Activated CD4-positive, alpha-beta memory T cell treated with anti-CD3 and anti-CD28 coated beads for 36 hours (primary cell): ENCODE measurements around the gene KCNAB2. TPM values are rescaled to one million over a fixed set of nuclear protein-coding genes. Genes with fewer than 3 reads are reported as not detected.
"Not testable (repeated sequence)": the region's sequence is repeated elsewhere in the genome, so short reads cannot be mapped to it uniquely, and the experiment has no call there.

Experiments used
- CTCF ChIA-PET: fragments of 350-600 bp; sonication (Branson Sonifier 250); formaldehyde crosslinking; loops from one replicate; lab custom pipeline; 2021; ENCODE audit warnings: antibody characterized with exemption, inconsistent platforms; lab: Charles Lee
- POLR2A ChIA-PET: fragments of 350-600 bp; sonication (Branson Sonifier 250); formaldehyde crosslinking; loops from one replicate; lab custom pipeline; 2021; ENCODE audit warnings: antibody characterized with exemption; lab: Charles Lee
- DNase-seq: peaks from one replicate; pipeline ENCODE4 v3.0.0-alpha.2; 2020
- H3K27ac Mint-ChIP-seq: one replicate; pipeline ENCODE4 v1.8.0; 2021; ENCODE audit warnings: mixed read lengths
- H3K27me3 Mint-ChIP-seq: one replicate; pipeline ENCODE4 v1.8.0; 2021; ENCODE audit warnings: mixed read lengths
- H3K36me3 Mint-ChIP-seq: one replicate; pipeline ENCODE4 v1.8.0; 2021; ENCODE audit warnings: mixed read lengths
- H3K4me1 Mint-ChIP-seq: one replicate; pipeline ENCODE4 v1.8.0; 2021; ENCODE audit warnings: low read depth, mixed read lengths
- H3K4me3 Mint-ChIP-seq: one replicate; pipeline ENCODE4 v1.8.0; 2021; ENCODE audit warnings: mild to moderate bottlenecking, mixed read lengths
- H3K9me3 Mint-ChIP-seq: one replicate; pipeline ENCODE4 v1.8.0; 2021; ENCODE audit warnings: mixed read lengths
- intact Hi-C: fragments of 100-400 bp; cut with micrococcal nuclease; formaldehyde crosslinking; loops from one replicate; pipeline ENCODE4 v1.15.1; 2023
- total RNA-seq, 2 experiments: library from RNA; stranded (reverse); gene quantifications; one replicate each; pipeline ENCODE4 v1.2.3, GENCODE V29; 2021

KCNAB2 gene
- total RNA-seq, 2 experiments from 2014 or later, result 196 to 202 TPM

GRCh38 chr1:6068932-6069331 lies 23.2 kb downstream of the KCNAB2 start:
- no peaks in the 10 kb centered on the region for H3K4me1 Mint-ChIP-seq
- no peak overlapping the region for H3K4me3 Mint-ChIP-seq
- no peaks in the 10 kb centered on the region for H3K27me3 Mint-ChIP-seq
- DNase-seq, result no peak
- no peaks in the 10 kb centered on the region for H3K9me3 Mint-ChIP-seq
- no peak overlapping the region for H3K27ac Mint-ChIP-seq
- CTCF ChIA-PET, result no interaction called here
- peaks cover 17% of the 10 kb centered on the region for H3K36me3 Mint-ChIP-seq
- intact Hi-C loops, result no loop called here
- POLR2A ChIA-PET, result no interaction called here

GRCh38 chr1:6069573-6069972 lies 23.9 kb downstream of the KCNAB2 start:
- ChIA-PET POLR2A (no interaction called here), CTCF (no interaction called here)
- Mint-ChIP-seq H3K36me3 (peaks cover 19% of the 10 kb centered on the region), H3K9me3 (no peaks in the 10 kb centered on the region), H3K27ac (no peak overlapping the region), H3K4me1 (no peaks in the 10 kb centered on the region), H3K4me3 (no peak overlapping the region), H3K27me3 (no peaks in the 10 kb centered on the region)
- no peak for DNase-seq
- intact Hi-C loops, result no loop called here

- no peak overlapping the region for H3K27ac Mint-ChIP-seq
- DNase-seq, result no peak
- CTCF ChIA-PET, result no interaction called here
- peaks cover 23% of the 10 kb centered on the region for H3K36me3 Mint-ChIP-seq
- no peaks in the 10 kb centered on the region for H3K4me1 Mint-ChIP-seq
- intact Hi-C loops, result no loop called here
- H3K4me3 Mint-ChIP-seq, result no peak overlapping the region
- POLR2A ChIA-PET, result interaction anchor here (1.0 kb wide), 1 partner anchor 10 kb away, joined by 3 read pairs; no protein-coding TSS in a partner anchor
- no peaks in the 10 kb centered on the region for H3K9me3 Mint-ChIP-seq
- no peaks in the 10 kb centered on the region for H3K27me3 Mint-ChIP-seq
These were observed 24.8 kb downstream of the KCNAB2 start for GRCh38 chr1:6070450-6070974.

- no peak overlapping the region for H3K4me3 Mint-ChIP-seq
- no peak for DNase-seq
- peaks cover 27% of the 10 kb centered on the region for H3K36me3 Mint-ChIP-seq
- no peaks in the 10 kb centered on the region for H3K9me3 Mint-ChIP-seq
- ChIA-PET CTCF (no interaction called here), POLR2A (interaction anchor here (1.0 kb wide), 1 partner anchor 10 kb away, joined by 3 read pairs; no protein-coding TSS in a partner anchor)
- no peaks in the 10 kb centered on the region for H3K27me3 Mint-ChIP-seq
- H3K27ac Mint-ChIP-seq, result no peak overlapping the region
- H3K4me1 Mint-ChIP-seq, result no peaks in the 10 kb centered on the region
- intact Hi-C loops, result no loop called here
These were observed 25.5 kb downstream of the KCNAB2 start for GRCh38 chr1:6071219-6071618.

GRCh38 chr1:6072774-6073479 lies 27.2 kb downstream of the KCNAB2 start:
- no peaks in the 10 kb centered on the region for H3K9me3 Mint-ChIP-seq
- H3K27me3 Mint-ChIP-seq, result no peaks in the 10 kb centered on the region
- peaks cover 31% of the 10 kb centered on the region for H3K36me3 Mint-ChIP-seq
- no peaks in the 10 kb centered on the region for H3K4me1 Mint-ChIP-seq
- POLR2A ChIA-PET, result no interaction called here
- CTCF ChIA-PET, result no interaction called here
- intact Hi-C loops, result no loop called here
- no peak overlapping the region for H3K27ac Mint-ChIP-seq
- no peak for DNase-seq
- H3K4me3 Mint-ChIP-seq, result no peak overlapping the region

GRCh38 chr1:6073480-6074053 lies 27.9 kb downstream of the KCNAB2 start:
- no peak overlapping the region for H3K4me3 Mint-ChIP-seq
- no peaks in the 10 kb centered on the region for H3K27me3 Mint-ChIP-seq
- peaks cover 37% of the 10 kb centered on the region for H3K36me3 Mint-ChIP-seq
- intact Hi-C loops, result no loop called here
- H3K27ac Mint-ChIP-seq, result no peak overlapping the region
- H3K4me1 Mint-ChIP-seq, result no peaks in the 10 kb centered on the region
- no peak for DNase-seq
- POLR2A ChIA-PET, result no interaction called here
- CTCF ChIA-PET, result no interaction called here
- H3K9me3 Mint-ChIP-seq, result no peaks in the 10 kb centered on the region

GRCh38 chr1:6074192-6074901 lies 28.7 kb downstream of the KCNAB2 start:
- no peak overlapping the region for H3K4me3 Mint-ChIP-seq
- H3K4me1 Mint-ChIP-seq, result no peaks in the 10 kb centered on the region
- intact Hi-C loops, result no loop called here
- no peaks in the 10 kb centered on the region for H3K9me3 Mint-ChIP-seq
- no peak overlapping the region for H3K27ac Mint-ChIP-seq
- DNase-seq, result no peak
- CTCF ChIA-PET, result no interaction called here
- H3K27me3 Mint-ChIP-seq, result no peaks in the 10 kb centered on the region
- POLR2A ChIA-PET, result interaction anchor here (0.6 to 1.0 kb wide), 2 partner anchors 12 to 48 kb away, joined by 4 read pairs; no protein-coding TSS in a partner anchor
- peaks cover 39% of the 10 kb centered on the region for H3K36me3 Mint-ChIP-seq

GRCh38 chr1:6075748-6076147 lies 30.1 kb downstream of the KCNAB2 start:
- Mint-ChIP-seq H3K27me3 (no peaks in the 10 kb centered on the region), H3K4me3 (no peak overlapping the region), H3K9me3 (no peaks in the 10 kb centered on the region), H3K4me1 (no peaks in the 10 kb centered on the region), H3K36me3 (peaks cover 45% of the 10 kb centered on the region), H3K27ac (no peak overlapping the region)
- CTCF ChIA-PET, result no interaction called here
- intact Hi-C loops, result no loop called here
- no peak for DNase-seq
- POLR2A ChIA-PET, result no interaction called here

GRCh38 chr1:6077061-6077460 lies 31.4 kb downstream of the KCNAB2 start:
- intact Hi-C loops, H3K9me3 Mint-ChIP-seq, POLR2A ChIA-PET, H3K27me3 Mint-ChIP-seq, CTCF ChIA-PET, H3K27ac Mint-ChIP-seq, DNase-seq, H3K4me3 Mint-ChIP-seq, H3K4me1 Mint-ChIP-seq: not testable (repeated sequence)
- H3K36me3 Mint-ChIP-seq, result peaks cover 47% of the 10 kb centered on the region

- H3K4me3 Mint-ChIP-seq, result no peak overlapping the region
- peaks cover 51% of the 10 kb centered on the region for H3K36me3 Mint-ChIP-seq
- no peak overlapping the region for H3K27ac Mint-ChIP-seq
- H3K9me3 Mint-ChIP-seq, result no peaks in the 10 kb centered on the region
- DNase-seq, result no peak
- no peaks in the 10 kb centered on the region for H3K4me1 Mint-ChIP-seq
- H3K27me3 Mint-ChIP-seq, result no peaks in the 10 kb centered on the region
- POLR2A ChIA-PET, result no interaction called here
- intact Hi-C loops, result no loop called here
- CTCF ChIA-PET, result no interaction called here
These were observed 31.8 kb downstream of the KCNAB2 start for GRCh38 chr1:6077506-6077905.

GRCh38 chr1:6077919-6078318 lies 32.2 kb downstream of the KCNAB2 start:
- POLR2A ChIA-PET, result no interaction called here
- no peak overlapping the region for H3K27ac Mint-ChIP-seq
- H3K27me3 Mint-ChIP-seq, result no peaks in the 10 kb centered on the region
- peaks cover 53% of the 10 kb centered on the region for H3K36me3 Mint-ChIP-seq
- no peaks in the 10 kb centered on the region for H3K9me3 Mint-ChIP-seq
- no peak for DNase-seq
- no peaks in the 10 kb centered on the region for H3K4me1 Mint-ChIP-seq
- CTCF ChIA-PET, result no interaction called here
- no peak overlapping the region for H3K4me3 Mint-ChIP-seq
- intact Hi-C loops, result no loop called here

GRCh38 chr1:6080469-6080868 lies 34.8 kb downstream of the KCNAB2 start:
- intact Hi-C loops, result no loop called here
- POLR2A ChIA-PET, result no interaction called here

More at GRCh38 chr1:6080469-6080868, 34.8 kb downstream of the KCNAB2 start:
- H3K27me3 Mint-ChIP-seq, result no peaks in the 10 kb centered on the region
- CTCF ChIA-PET, result no interaction called here
- peaks cover 46% of the 10 kb centered on the region for H3K36me3 Mint-ChIP-seq
- H3K4me3 Mint-ChIP-seq, result no peak overlapping the region
- no peaks in the 10 kb centered on the region for H3K4me1 Mint-ChIP-seq
- H3K27ac Mint-ChIP-seq, result no peak overlapping the region
- H3K9me3 Mint-ChIP-seq, result no peaks in the 10 kb centered on the region
- DNase-seq, result no peak
